ENCODE data around the gene SVOPL.

DNA sequence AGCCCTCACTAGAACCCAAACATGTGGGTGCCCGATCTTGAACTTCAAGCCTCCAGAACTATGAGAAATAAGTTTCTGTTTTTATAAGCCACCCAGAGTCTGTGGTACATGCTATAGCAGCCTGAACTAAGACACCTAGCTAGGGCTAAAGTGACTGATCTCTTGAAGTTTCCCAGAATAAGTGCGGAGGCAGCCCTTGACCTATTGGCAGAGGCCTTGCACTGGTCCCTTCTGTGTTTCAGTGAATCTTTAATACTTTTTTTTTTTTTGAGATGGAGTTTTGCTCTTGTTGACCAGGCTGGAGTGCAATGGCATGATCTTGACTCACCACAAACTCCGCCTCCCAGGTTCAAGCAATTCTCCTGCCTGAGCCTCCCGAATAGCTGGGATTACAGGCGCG is 85.1 kb downstream of the SVOPL start:
- TF ChIP-seq POLR2AphosphoS5 (IDR thresholded peaks at IDR 0.05) (no peak), POLR2A (IDR thresholded peaks at IDR 0.05) (no peak), EP300 (IDR thresholded peaks at IDR 0.05) (no peak)
- TF ChIP-seq, protein P1, sequence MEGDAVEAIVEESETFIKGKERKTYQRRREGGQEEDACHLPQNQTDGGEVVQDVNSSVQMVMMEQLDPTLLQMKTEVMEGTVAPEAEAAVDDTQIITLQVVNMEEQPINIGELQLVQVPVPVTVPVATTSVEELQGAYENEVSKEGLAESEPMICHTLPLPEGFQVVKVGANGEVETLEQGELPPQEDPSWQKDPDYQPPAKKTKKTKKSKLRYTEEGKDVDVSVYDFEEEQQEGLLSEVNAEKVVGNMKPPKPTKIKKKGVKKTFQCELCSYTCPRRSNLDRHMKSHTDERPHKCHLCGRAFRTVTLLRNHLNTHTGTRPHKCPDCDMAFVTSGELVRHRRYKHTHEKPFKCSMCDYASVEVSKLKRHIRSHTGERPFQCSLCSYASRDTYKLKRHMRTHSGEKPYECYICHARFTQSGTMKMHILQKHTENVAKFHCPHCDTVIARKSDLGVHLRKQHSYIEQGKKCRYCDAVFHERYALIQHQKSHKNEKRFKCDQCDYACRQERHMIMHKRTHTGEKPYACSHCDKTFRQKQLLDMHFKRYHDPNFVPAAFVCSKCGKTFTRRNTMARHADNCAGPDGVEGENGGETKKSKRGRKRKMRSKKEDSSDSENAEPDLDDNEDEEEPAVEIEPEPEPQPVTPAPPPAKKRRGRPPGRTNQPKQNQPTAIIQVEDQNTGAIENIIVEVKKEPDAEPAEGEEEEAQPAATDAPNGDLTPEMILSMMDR (IDR thresholded peaks at IDR 0.05), result no peak

All from suprapubic skin (tissue), 4 donors.